Measurements from ENCODE around the gene MRPS2. TPM values are rescaled to one million over a fixed set of nuclear protein-coding genes. Genes with fewer than 3 reads are reported as not detected.

MRPS2 gene
- total RNA-seq, 1 donor: 12.1 TPM

GRCh38 chr9:135505406-135506187, 5.1 kb downstream of the MRPS2 start:
- no peak for DNase-seq (ENCODE audit: low read depth)
- TF ChIP-seq, protein P1, sequence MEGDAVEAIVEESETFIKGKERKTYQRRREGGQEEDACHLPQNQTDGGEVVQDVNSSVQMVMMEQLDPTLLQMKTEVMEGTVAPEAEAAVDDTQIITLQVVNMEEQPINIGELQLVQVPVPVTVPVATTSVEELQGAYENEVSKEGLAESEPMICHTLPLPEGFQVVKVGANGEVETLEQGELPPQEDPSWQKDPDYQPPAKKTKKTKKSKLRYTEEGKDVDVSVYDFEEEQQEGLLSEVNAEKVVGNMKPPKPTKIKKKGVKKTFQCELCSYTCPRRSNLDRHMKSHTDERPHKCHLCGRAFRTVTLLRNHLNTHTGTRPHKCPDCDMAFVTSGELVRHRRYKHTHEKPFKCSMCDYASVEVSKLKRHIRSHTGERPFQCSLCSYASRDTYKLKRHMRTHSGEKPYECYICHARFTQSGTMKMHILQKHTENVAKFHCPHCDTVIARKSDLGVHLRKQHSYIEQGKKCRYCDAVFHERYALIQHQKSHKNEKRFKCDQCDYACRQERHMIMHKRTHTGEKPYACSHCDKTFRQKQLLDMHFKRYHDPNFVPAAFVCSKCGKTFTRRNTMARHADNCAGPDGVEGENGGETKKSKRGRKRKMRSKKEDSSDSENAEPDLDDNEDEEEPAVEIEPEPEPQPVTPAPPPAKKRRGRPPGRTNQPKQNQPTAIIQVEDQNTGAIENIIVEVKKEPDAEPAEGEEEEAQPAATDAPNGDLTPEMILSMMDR (IDR thresholded peaks at IDR 0.05; ENCODE audit: insufficient read depth, low read depth, low read length): no peak
- no peak overlapping the region for H3K4me3 ChIP-seq (ENCODE audit: low read depth, low read length)

DNA sequence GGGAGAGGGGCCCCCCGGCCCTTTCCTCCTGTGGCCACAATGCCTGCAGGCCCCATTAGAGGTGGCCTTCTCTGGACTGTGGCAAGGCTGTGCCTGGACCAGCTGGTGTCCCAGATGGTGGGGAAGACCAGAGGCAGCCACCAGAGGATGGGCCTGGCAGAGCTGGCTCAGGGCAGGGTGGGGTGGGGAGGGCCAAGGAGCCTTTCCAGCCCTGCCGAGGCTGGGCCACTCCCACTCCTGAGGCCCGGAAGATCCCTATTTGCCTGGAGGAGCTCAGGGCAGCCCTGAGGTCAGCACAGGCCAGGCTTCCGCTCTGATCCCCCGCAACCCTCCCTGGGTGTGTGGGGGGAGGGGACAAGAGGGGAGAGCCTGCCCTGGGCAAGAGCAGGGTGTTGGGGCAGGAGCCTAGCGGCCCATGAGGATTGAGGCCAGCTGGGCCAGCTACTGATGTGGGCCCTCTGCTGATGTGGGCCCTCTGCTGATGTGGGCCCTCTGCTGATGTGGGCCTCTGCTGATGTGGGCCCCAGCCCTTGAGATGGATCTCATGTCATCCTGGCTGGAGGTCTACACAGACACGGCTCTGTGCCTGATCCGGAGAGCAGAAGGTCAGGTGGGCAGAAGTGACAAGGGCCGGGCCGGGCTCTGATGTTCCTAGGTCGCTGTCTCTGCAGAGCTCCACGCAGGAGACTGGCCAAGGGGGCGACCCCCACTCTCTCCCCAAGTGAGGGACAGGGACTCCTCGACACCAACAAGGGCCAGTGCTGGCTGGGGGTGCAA, 6.0 kb downstream of the MRPS2 start:
- no peak overlapping the region for H3K4me3 ChIP-seq (ENCODE audit: low read depth, low read length)
- peak; percentile 21 for DNase-seq (ENCODE audit: low read depth)
- TF ChIP-seq, protein P1 (IDR thresholded peaks at IDR 0.05; ENCODE audit: insufficient read depth, low read depth, low read length): no peak

GRCh38 chr9:135507104-135508035, 6.9 kb downstream of the MRPS2 start:
- TF ChIP-seq, protein P1 (IDR thresholded peaks at IDR 0.05; ENCODE audit: insufficient read depth, low read depth, low read length): no peak
- DNase-seq (ENCODE audit: low read depth): no peak
- no peak overlapping the region for H3K4me3 ChIP-seq (ENCODE audit: low read depth, low read length)

DNA sequence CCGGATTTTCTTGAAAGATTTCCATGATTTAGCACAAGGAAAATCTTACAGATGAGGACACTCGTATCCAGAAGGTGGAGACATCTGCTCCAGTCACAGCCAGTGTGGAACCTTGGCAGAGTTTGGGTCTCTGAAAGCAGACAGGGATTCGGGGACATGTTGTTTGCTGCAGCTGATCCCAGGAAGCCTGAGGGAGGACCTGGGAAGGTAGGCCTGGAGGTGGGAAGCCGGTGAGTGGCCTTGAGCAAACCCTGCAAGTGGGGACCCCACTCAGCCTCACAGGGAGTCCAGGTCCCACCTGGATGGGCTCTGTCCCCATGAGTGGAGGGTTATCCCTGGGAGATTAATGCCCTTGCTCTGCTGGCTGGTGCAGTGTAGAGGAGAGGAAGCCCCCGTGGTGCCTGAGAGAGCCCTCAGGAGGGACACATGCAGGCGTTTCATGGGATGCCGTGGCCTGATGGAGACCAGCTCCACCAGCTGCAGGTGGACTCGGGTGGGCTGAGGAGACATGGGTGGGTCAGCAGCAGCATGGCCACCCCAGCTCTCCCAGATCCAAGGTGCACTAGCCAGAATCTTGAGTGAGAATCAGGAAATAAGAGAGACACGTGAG, 7.8 kb downstream of the MRPS2 start:
- no peak for DNase-seq (ENCODE audit: low read depth)
- TF ChIP-seq, protein P1 (IDR thresholded peaks at IDR 0.05; ENCODE audit: insufficient read depth, low read depth, low read length): no peak
- no peak overlapping the region for H3K4me3 ChIP-seq (ENCODE audit: low read depth, low read length)

GRCh38 chr9:135509458-135509857, 9.0 kb downstream of the MRPS2 start:
- no peak overlapping the region for H3K4me3 ChIP-seq (ENCODE audit: low read depth, low read length)
- DNase-seq (ENCODE audit: low read depth): no peak
- TF ChIP-seq, protein P1 (IDR thresholded peaks at IDR 0.05; ENCODE audit: insufficient read depth, low read depth, low read length): no peak

DNA sequence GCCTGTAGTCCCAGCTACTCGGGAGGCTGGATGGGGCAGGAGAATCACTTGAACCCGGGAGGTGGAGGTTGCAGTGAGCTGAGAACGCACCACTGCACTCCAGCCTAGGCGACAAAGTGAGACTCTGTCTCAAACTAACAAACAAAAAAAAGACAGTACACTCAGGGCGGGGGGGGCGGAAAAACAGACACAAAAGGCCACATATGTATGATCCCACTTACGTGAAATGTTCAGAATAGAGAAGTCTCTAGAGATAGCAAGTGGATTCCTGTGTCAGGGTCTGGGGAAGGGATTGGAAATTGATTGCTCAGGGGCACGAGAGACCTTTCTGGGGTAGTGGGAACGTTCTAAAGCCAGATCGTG, 11.7 kb downstream of the MRPS2 start:
- DNase-seq (ENCODE audit: low read depth): no peak
- H3K4me3 ChIP-seq (ENCODE audit: low read depth, low read length): no peak overlapping the region
- TF ChIP-seq, protein P1 (IDR thresholded peaks at IDR 0.05; ENCODE audit: insufficient read depth, low read depth, low read length): no peak
